ENCODE data around the gene SPEF2.
A peak's percentile ranks its signal among the peaks of the same experiment; 100 is the strongest.

SPEF2 gene, protein sequence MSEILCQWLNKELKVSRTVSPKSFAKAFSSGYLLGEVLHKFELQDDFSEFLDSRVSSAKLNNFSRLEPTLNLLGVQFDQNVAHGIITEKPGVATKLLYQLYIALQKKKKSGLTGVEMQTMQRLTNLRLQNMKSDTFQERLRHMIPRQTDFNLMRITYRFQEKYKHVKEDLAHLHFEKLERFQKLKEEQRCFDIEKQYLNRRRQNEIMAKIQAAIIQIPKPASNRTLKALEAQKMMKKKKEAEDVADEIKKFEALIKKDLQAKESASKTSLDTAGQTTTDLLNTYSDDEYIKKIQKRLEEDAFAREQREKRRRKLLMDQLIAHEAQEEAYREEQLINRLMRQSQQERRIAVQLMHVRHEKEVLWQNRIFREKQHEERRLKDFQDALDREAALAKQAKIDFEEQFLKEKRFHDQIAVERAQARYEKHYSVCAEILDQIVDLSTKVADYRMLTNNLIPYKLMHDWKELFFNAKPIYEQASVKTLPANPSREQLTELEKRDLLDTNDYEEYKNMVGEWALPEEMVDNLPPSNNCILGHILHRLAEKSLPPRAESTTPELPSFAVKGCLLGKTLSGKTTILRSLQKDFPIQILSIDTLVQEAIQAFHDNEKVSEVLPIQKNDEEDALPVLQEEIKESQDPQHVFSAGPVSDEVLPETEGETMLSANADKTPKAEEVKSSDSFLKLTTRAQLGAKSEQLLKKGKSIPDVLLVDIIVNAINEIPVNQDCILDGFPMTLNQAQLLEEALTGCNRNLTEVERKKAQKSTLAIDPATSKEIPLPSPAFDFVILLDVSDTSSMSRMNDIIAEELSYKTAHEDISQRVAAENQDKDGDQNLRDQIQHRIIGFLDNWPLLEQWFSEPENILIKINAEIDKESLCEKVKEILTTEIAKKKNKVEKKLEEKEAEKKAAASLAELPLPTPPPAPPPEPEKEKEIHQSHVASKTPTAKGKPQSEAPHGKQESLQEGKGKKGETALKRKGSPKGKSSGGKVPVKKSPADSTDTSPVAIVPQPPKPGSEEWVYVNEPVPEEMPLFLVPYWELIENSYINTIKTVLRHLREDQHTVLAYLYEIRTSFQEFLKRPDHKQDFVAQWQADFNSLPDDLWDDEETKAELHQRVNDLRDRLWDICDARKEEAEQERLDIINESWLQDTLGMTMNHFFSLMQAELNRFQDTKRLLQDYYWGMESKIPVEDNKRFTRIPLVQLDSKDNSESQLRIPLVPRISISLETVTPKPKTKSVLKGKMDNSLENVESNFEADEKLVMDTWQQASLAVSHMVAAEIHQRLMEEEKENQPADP (N-terminal part only)

DNA sequence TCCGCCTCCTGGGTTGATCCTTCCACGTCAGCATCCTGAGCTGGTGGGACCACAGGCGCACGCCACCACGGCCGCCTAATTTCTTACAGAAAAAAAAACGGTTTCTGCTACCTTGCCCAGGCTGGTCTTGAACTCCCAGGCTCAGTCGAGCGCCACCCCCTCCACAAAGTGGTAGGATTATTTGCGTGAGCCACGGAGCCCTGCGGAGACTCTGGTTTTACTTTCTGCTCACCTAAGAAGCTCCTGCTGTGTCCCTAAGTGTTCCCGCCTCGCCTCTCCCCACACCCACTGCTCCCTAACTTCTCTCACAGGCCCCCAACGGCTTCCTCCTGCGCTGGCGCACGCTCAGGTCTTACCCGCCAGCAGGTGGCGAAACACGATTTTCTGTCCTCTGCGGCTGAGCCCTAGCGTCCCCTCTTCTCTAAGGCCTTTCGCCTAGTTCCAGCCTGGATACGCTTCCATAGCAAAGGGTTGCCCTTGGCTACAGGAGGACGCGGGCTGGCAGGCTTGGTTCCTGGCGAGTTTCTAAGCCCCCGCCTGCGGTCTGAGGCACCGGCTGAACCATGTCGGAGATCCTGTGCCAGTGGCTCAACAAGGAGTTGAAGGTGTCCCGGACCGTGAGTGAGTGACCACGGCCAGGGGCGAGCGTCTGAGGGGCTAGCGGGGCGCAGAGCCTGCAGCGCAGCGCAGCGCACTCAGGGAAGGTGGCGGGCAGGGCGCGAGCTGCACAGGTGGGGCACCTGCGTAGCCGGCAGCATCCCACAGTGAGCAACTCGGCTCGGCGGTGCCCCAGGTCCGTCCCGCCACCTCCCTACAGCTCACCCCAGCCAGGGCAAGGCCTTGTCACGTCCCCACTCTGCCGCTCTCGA is at the start of gene SPEF2:
SPEF2 (plus strand) TSS at position 429 of the 869 bp plus-strand sequence; CDS start at position 564, 135 bp downstream.
- DNase-seq: peak; percentile 96 to 97

DNA sequence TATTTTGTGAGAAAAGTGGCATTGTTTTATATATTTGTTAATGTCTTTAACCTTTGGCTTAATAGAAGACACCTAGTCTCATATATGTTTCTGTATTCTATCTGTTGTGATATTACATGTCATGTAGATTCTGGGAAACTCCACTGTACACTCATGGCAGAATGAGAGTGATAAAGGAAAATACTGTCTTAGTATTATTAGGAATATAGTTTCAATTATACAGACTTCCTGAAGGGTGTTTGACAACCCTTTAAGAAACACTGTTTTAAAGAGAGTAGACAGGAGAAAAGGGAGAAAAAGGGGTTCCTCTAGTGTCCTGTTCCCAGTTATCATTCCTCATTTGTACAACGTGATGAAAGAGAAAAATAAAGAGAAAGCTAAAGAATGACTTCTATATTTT is 42.1 kb upstream of the SPEF2 start:
- no peak for DNase-seq

DNA sequence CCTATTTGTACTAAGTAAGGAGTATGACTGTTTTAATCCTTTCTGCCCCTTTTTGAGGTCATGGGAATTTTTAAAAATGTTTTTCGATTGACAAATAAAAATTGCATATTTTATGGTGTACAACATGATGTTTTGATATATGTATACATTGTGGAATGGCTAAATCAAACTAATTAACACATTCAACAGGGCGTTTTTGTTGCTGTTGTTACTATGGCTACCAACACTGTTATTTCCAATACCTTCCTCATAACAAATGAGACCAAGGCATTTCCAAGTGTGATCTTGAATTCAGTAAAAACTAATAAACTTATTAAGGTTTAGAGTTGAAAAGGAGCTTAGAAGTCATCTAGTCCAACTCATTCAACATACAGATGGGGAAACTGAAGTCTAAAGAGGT is 30.2 kb upstream of the SPEF2 start:
- no peak for DNase-seq

DNA sequence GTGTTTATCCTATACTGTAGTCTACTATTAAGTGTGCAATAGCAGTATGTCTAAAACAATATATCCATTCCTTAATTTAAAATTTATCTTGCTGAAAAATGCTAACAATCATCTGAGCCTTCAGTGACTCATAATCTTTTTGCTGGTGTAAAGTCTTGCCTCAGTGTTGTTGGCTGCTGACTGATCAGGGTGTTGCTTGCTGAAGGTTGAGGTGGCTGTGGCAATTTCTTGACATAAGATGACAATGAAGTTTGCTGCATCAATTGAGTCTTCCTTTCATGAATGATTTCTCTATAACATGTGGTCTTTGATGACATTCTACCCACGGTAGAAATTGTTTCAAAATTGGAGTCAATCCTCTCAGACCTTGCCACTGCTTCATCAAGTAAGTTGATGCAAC is 24.3 kb upstream of the SPEF2 start:
- DNase-seq: no peak

DNA sequence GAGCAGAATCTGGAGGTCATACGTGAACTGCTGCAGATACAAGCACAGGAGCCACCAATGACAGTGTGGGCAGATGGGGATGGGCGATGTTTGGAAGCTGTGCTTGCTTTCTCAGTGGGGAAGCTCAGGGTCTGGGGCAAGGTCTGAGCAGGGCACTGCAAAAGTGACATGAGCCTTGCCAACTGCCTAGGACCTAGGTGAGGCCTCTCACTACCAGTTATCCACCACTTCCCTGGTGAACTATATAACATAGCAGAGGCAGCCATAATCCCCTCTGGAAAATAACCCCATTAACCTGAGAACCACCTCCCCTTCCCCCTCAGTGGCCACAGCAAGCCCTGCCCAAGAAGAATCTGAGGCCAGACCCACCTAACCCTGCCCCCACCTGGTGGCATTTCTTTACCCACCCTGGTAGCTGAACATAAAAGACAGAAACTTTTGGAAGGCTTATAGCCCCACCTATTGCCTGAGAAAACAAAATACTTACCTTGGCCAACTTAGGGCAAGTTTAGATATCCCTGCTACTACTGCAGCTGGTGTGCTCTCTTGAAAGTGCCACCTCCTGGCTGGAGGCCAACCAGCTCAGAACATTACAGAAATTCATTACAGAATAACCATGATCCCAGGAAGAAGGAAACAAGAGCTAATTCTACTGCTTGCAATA is 18.8 kb upstream of the SPEF2 start:
- peak in 1 of 2 experiments; percentile 20 for DNase-seq

DNA sequence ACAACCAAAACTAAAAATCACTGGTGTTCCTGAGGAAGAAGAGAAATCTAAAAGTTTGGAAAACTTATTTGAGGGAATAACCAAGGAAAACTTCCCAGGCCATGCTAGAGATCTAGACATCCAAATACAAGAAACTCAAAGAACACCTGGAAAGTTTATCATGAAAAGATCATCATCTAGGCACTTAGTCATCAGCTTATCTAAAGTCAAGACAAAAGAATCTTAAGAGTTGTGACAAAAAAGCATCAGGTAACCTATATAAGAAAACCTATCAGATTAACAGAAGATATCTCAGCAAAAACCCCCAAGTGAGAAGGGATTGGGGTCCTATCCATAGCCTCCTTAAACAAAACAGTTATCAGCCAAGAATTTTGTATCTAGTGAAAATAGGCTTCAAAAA is 17.1 kb upstream of the SPEF2 start:
- no peak for DNase-seq

DNA sequence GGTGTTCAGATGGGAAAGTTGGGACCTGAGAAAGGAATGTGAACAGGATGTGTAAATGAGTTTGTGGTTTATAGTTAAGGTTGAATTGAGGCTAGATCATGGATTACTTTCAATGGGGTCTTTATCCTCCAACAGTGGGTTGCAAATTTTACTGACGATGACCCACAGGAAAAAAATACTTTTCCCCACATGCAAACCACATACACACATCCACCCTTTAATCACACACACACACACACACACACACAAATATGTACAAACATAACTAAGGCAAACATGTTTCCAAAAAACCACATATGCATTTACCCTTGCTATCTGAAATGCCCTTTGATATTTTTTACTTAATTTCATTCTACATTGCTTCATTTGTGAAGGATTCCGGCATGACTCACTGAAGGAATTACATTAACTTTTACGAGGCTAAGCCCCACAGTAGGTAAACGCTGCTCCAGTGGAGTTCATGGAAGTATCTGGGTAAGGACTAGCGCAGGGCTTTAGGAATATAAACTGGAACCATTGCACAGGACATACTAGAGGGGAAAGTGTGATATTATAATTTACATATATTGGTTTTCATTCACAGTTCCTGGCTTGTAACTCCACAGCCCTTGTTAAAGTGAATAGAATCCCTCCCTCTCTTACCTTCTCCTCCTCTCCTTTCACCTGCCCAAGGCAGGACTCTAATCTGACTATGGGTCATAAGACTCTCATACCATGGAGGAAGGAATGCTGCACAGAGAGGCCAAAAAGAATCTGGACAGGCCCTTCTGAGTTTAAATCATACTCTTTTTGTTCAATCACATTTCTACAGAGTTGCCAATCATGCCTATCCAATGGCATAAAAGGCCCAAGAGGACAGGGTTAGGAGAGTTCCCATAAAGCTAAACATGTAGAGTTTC is 8.5 kb upstream of the SPEF2 start:
- no peak for DNase-seq

DNA sequence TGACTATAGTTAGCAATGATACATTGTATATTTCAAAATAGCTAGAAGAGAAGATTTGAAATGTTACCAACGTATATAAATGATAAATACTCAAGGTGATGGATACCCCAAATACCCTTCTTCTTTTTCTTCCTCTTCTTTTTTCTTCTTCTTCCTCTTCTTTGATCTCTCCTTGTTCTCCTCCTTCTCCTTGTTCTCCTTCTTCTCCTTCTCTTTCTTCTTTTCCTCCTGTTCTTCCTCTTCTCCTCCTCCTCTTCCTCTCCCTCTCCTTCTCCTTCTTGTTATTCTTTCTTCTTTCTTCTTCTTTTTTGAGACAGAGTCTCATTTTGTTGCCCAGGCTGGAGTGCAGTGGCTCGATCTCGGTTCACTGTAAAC is 616 bp upstream of the SPEF2 start:
- no peak for DNase-seq

DNA sequence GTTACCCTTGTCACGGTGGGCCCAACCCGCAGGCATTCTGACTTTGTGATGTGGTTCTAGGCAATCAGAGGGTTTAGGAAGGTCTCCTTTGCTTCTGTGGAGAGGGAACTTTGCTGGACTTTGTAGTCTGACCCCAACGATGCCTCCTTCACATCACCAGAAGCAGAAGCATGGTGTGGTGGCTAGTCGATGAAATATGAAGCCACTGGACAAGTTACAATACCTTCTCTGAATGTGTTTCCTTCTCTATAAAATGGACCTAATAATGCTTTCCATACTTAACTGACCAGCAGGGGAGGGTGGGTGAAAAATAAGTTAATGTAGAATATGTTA is 607 bp downstream of the SPEF2 start:
- DNase-seq: peak in 1 of 2 experiments; percentile 4

DNA sequence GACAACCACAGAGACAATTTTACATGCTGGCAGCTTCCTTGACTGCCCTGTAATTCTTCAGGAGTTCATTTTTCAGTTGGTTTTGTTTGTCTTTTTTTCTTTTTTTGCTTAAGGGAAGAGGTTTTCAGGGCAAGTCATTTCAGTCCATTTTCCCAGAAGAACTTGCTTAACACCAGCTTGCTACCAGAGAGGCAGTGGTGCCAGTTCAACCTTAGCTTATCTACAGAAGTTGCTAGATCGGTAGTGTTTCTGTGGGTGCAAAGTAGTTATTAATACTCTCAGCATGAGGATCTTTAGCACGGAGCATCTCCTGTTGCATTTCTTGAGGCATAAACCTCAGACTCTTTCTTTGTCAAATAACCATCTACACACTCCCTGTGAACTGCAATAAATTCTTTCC is 1.1 kb downstream of the SPEF2 start:
- peak in 1 of 2 experiments; percentile 4 for DNase-seq

DNA sequence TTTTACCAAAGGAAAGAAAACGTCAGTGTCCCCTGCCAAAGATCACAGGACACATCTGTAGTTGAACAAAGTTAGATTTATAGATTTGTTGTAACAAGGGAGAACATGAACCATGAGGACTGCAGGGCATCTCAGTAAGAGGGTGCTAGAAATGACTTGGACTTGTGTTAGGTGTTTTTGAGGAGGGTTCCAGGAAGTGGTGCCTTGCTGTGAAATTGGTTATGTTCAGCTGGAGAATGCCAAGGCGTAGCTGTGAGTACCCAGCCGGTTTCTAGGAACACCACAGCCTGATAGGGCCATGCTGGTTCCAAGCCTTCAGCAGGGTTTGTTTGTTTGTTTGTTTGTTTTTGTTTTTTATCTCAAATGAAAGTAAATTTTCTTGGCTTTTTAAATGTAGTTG is 5.3 kb downstream of the SPEF2 start:
- no peak for DNase-seq

DNA sequence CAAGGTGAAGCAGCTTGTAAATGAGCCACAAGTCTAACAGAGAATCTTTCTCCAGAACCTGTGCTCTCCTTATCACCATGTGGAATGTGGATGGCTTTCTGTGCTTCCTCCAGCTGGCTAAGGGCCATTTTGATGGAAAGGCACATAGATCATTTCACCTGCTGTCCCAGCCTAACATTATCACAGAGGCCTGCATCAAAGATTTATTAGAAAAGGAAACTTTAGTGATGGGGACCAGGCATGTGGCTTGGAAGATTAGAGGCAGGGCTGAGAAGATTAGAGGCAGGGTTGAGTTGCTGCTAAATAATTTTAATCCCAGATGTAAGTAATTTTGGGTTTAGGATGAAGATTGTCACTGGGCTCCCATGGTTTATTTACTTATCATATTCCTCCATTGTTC is 6.3 kb downstream of the SPEF2 start:
- DNase-seq: no peak

DNA sequence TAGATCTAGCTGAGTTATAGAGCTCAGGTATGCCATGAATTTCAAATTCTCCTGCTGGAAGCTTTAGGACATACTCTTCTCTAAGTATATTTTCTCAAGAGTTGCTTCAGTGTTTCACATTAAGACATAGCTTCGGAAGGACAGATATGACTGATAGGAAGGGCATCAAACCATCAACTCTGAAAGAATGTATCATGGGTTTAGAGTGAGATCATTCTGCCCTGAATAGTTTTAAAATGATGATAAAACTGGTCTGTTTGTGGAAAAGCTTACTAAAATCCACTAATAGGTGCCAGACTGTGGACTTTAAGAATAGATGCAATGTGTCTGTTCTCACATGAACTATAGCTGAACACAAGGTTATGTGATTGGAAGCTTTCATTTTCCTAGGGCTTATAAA is 8.4 kb downstream of the SPEF2 start:
- no peak for DNase-seq

DNA sequence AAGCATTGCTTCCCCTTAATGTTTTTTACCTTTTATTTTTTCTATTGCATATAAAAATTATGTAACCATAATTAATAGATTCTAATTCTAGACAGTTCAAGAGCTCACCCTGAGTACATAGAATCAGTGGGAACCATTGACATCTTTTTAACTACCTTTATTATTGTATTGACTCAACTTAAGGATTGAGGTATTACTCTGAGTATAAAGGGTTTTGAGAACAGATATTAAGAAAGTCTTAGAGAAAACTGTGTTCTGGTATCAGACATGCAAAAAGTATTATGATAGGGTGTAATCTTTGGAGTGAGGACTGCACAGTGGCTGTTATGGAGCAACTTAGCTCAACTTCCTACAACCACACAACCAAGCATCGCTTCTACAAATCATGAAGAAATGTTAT is 8.9 kb downstream of the SPEF2 start:
- DNase-seq: no peak

DNA sequence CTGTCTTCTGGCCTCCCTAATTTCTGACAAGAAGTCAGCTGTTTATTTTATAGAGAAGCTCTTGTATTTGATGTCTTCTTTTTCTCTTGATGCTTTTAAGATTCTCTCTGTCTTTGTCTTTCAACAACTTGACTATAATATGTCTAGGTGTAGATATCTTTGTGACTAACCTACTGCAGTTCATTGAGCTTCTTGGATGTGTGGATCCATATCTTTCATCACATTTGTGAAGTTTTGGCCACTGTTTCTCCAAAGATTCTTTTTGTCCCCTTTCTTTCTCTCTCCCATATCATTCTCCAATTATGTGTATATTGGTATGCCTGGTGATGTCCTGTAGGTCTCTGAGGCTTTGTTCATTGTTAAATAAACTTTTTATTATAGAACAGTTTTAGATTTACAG is 16.7 kb downstream of the SPEF2 start:
- no peak for DNase-seq

DNA sequence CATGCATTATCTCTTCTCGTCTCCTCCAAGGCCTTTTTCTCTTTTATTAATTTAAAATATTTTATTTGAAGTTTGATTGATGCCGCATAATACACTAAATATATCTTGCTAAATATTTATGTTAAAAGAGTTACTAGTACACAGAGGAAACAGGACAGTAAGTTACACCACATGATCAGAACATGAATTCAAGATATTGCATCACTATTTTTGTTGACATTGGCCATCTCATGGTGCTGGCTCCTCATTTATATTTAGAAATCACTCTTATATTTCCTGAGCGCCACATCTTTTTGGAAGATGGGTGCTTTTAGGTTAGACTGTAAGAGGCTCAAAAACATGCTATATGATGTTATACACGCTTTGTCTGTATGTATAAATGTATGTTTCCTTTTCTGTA is 23.0 kb downstream of the SPEF2 start:
- no peak for DNase-seq

DNA sequence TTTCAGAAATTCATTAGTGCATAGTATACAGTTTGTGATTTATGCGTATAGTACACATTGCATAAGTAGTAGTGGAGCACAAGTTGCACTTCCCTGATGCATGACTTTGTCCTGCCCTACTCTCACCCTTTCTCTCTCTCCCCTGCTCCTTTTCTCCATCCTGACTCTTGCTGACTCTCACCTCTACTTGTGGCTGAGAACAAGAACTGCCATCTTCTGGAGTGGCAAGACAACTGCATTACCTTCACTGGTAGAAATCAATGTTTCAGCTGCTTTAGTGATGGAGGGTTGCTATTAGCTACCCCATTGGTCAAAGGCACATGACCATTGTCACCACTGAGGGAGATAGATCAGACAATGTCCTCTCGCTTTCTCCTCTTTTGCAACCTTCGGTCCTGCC is 26.9 kb downstream of the SPEF2 start:
- DNase-seq: no peak

DNA sequence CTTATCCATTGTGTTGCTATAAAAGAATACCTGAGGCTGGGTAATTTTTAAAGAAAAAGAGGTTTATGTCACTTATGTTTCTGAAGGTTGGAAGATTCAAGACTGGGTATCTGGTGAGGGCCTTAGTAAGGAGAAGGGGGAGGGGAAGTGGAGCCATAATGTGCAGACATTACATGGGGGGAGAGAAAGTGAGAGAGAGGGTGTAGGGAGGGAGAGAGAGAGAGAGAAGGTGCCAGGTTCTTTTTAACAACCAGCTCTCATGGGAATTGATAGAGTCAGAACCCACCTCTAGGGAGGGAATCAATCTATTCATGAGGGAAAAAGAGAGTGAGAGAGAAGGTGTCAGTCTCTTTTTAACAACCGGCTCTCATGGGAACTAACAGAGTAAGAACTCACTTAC is 29.5 kb downstream of the SPEF2 start:
- no peak for DNase-seq

DNA sequence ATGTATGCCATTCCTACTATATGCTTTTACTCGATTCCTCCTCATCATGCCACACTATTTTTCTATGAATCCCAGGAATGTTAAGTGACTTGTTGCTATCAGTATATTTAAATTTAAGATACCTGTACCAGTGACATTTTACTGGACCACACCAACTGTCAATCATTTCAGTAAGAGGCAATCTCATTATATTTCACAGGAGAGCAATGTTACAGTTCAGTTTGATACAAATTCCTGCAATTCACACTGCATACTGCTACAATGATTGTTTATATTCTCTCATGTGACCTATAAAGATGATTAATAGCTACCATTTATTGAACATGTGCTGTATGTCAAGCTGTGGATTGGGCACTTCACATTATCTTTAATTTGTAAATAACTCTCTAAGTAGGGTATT is 30.0 kb downstream of the SPEF2 start:
- DNase-seq: no peak

DNA sequence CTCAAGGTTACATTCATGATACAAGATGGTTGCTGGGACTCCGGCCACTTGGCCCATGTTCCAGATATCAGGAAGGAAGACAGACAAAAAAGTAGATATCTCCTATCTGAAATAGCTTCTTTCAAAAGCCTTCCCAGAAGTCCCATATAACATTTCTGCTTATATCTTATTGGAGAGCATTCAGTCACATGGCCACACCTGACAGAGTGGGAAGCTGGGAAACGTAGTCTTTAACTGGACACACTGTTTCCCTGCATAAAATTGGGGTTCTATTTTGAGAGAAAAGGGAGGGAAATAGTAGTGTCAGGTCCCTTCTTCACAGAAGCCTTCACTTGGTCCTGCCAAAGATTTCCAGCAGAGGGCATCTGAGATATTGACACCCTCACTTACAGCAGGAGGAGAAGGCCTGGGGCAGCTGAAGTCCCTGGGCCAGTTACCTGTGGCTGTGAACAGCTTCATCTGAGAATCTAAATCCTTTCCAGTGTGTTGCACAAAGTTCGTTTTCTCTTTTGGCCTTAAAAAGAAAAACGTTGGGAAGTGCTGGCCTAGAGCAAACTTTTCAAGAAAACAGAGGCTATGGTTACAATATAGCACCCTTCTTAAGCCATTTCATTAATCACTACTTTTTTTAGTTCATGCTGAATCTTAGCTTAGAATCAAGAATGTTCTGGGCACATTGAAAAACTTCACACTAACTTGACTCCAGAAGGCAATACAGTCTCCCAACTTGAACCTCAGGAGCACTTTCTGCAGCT is 33.5 kb downstream of the SPEF2 start:
- peak; percentile 28 to 48 for DNase-seq

Measured in Kasumi-1 (cell line).